Measurements from ENCODE around the gene SIDT2. TPM values are rescaled to one million over a fixed set of nuclear protein-coding genes. Genes with fewer than 3 reads are reported as not detected.
A peak's percentile ranks its signal among the peaks of the same experiment; 100 is the strongest.

Gene SIDT2
- total and polyA plus RNA-seq, 2 of the 13 experiments (the other 11 are each of a cell fraction or from before 2014, with no cell fraction given), result 11.5 to 28.0 TPM

DNA sequence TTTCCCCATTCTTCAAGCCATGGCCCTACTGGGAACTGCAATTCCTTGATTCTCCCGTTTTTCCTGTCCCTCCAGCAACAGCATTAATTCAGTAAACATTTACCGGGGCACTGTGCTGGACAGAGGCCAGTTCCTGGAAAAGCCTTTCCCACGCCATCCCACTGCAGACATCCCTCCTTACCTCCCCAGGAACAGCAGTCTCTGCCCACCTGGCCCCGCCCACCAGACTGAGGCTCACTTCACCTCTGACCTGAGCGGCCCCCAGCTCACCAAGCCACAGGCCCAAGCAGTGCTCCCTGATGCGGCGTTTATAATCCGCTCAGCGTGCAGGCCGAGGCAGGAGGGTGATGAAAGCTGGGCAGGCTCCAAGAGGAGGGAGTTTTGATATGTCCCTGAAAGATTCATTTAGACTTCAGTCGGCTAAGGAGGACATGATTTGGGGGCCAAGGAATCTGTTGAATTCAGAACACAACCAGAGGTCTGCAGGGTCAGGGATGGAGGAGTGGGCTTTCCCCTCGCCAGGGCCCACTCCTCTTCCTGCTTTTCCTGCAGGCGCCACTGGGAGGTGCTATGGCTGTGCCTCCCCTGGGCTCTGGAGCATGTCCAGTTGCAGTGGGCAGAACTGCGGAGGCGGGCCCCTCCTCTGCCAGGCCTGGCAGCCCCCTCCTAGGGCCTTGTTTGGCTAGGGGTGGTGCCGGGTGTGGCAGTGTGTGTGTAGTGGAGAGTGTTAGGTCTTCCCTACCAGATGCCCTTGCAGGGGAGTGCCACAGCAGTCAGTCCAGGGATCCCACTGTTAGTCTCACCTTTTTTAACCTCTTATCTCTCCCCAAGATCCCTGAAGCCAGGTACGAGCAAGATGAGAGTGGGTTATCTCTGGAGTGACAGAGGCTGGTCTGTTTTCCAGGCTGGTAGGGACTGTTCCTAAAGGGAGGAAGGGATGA, 19.2 kb downstream of the SIDT2 start (continued):
- TF ChIP-seq, protein P1, sequence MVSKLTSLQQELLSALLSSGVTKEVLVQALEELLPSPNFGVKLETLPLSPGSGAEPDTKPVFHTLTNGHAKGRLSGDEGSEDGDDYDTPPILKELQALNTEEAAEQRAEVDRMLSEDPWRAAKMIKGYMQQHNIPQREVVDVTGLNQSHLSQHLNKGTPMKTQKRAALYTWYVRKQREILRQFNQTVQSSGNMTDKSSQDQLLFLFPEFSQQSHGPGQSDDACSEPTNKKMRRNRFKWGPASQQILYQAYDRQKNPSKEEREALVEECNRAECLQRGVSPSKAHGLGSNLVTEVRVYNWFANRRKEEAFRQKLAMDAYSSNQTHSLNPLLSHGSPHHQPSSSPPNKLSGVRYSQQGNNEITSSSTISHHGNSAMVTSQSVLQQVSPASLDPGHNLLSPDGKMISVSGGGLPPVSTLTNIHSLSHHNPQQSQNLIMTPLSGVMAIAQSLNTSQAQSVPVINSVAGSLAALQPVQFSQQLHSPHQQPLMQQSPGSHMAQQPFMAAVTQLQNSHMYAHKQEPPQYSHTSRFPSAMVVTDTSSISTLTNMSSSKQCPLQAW (CRISPR knock-in tag; IDR thresholded peaks at IDR 0.05), result 0 out of 2 replicates have a peak, but pooled peaks have one; percentile 22
- no peak for TF ChIP-seq KDM3A (CRISPR knock-in tag; IDR thresholded peaks at IDR 0.05; ENCODE audit: low read depth)
- TF ChIP-seq TBX3 (IDR thresholded peaks at IDR 0.05; ENCODE audit: borderline replicate concordance), result no peak
- TF ChIP-seq ZNF781 (CRISPR knock-in tag; IDR thresholded peaks at IDR 0.05; ENCODE audit: borderline replicate concordance, not compliant biosample characterization), result no peak
- no peak for TF ChIP-seq BRCA1 (CRISPR knock-in tag; IDR thresholded peaks at IDR 0.05)
- peak; percentile 29 for TF ChIP-seq STAG1 (CRISPR knock-in tag; IDR thresholded peaks at IDR 0.05)
- TF ChIP-seq, protein P2, sequence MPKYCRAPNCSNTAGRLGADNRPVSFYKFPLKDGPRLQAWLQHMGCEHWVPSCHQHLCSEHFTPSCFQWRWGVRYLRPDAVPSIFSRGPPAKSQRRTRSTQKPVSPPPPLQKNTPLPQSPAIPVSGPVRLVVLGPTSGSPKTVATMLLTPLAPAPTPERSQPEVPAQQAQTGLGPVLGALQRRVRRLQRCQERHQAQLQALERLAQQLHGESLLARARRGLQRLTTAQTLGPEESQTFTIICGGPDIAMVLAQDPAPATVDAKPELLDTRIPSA (CRISPR knock-in tag; IDR thresholded peaks at IDR 0.05; ENCODE audit: borderline replicate concordance), result no peak
- TF ChIP-seq HNRNPK (IDR thresholded peaks at IDR 0.05; ENCODE audit: low read depth, low read length, poor library complexity, severe bottlenecking), result no peak
- TF ChIP-seq AGO2 (optimal IDR thresholded peaks at IDR 0.05; ENCODE audit: low read depth, low read length), result peak; percentile 22
- TF ChIP-seq, protein P3, sequence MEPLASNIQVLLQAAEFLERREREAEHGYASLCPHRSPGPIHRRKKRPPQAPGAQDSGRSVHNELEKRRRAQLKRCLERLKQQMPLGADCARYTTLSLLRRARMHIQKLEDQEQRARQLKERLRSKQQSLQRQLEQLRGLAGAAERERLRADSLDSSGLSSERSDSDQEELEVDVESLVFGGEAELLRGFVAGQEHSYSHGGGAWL (CRISPR knock-in tag; IDR thresholded peaks at IDR 0.05), result no peak
- no peak for TF ChIP-seq SP140L (CRISPR knock-in tag; IDR thresholded peaks at IDR 0.05; ENCODE audit: borderline replicate concordance)
- TF ChIP-seq, protein P4, sequence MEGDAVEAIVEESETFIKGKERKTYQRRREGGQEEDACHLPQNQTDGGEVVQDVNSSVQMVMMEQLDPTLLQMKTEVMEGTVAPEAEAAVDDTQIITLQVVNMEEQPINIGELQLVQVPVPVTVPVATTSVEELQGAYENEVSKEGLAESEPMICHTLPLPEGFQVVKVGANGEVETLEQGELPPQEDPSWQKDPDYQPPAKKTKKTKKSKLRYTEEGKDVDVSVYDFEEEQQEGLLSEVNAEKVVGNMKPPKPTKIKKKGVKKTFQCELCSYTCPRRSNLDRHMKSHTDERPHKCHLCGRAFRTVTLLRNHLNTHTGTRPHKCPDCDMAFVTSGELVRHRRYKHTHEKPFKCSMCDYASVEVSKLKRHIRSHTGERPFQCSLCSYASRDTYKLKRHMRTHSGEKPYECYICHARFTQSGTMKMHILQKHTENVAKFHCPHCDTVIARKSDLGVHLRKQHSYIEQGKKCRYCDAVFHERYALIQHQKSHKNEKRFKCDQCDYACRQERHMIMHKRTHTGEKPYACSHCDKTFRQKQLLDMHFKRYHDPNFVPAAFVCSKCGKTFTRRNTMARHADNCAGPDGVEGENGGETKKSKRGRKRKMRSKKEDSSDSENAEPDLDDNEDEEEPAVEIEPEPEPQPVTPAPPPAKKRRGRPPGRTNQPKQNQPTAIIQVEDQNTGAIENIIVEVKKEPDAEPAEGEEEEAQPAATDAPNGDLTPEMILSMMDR (CRISPR knock-in tag; IDR thresholded peaks at IDR 0.05), result peak; percentile 64
- no peak for TF ChIP-seq ARNT (IDR thresholded peaks at IDR 0.05)
- no peak for TF ChIP-seq NR1H2 (CRISPR knock-in tag; IDR thresholded peaks at IDR 0.05; ENCODE audit: borderline replicate concordance, low read depth)
- peak; percentile 20; the same call in 1 of the 2 replicates for TF ChIP-seq RAD21 (CRISPR knock-in tag; IDR thresholded peaks at IDR 0.05)
- TF ChIP-seq, protein P5, sequence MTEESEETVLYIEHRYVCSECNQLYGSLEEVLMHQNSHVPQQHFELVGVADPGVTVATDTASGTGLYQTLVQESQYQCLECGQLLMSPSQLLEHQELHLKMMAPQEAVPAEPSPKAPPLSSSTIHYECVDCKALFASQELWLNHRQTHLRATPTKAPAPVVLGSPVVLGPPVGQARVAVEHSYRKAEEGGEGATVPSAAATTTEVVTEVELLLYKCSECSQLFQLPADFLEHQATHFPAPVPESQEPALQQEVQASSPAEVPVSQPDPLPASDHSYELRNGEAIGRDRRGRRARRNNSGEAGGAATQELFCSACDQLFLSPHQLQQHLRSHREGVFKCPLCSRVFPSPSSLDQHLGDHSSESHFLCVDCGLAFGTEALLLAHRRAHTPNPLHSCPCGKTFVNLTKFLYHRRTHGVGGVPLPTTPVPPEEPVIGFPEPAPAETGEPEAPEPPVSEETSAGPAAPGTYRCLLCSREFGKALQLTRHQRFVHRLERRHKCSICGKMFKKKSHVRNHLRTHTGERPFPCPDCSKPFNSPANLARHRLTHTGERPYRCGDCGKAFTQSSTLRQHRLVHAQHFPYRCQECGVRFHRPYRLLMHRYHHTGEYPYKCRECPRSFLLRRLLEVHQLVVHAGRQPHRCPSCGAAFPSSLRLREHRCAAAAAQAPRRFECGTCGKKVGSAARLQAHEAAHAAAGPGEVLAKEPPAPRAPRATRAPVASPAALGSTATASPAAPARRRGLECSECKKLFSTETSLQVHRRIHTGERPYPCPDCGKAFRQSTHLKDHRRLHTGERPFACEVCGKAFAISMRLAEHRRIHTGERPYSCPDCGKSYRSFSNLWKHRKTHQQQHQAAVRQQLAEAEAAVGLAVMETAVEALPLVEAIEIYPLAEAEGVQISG (CRISPR knock-in tag; IDR thresholded peaks at IDR 0.05), result no peak
- no peak for TF ChIP-seq ZNF451 (CRISPR knock-in tag; IDR thresholded peaks at IDR 0.05)

Data from HepG2 (cell line).